PC-9 (cell line): ENCODE measurements around the gene MPND. TPM values are rescaled to one million over a fixed set of nuclear protein-coding genes. Genes with fewer than 3 reads are reported as not detected.
A peak's percentile ranks its signal among the peaks of the same experiment; 100 is the strongest.

ENCODE experiments used
- BruUV-seq: library from RNA; stranded (reverse); fragments of 400-500 nt; replicated peaks from 2 replicates; lab custom pipeline; 2021; lab: Mats Ljungman, UMichigan
- CTCF ChIA-PET: fragments of 300-600 bp; sonication (Branson Sonifier 250); formaldehyde crosslinking; loops from one replicate; lab custom pipeline; 2022; ENCODE audit warnings: antibody characterized with exemption; lab: Charles Lee
- POLR2A ChIA-PET: fragments of 300-600 bp; sonication (Branson Sonifier 250); formaldehyde crosslinking; loops from one replicate; lab custom pipeline; 2022; ENCODE audit warnings: antibody characterized with exemption; ENCODE audit not compliant: unreplicated experiment; lab: Charles Lee
- DNase-seq, 2 experiments: peaks; one replicate each; pipeline versions ENCODE4 v3.0.0 to v3.0.0-alpha.2; 2015 to 2022; ENCODE audit warnings: mixed read lengths in 1 of 2
- H2AFZ ChIP-seq: fragments of 200-600 bp; sonication (generic); 2 replicates; pipeline ENCODE4 v1.8.1; 2017; ENCODE audit warnings: antibody characterized with exemption
- H3F3A ChIP-seq: fragments of 200-600 bp; sonication (generic); 2 replicates; pipeline ENCODE4 v1.8.1; 2017; ENCODE audit warnings: antibody characterized with exemption, mild to moderate bottlenecking, low read depth; ENCODE audit not compliant: insufficient read depth
- H3K27ac ChIP-seq: fragments of 200-600 bp; sonication (generic); 2 replicates; pipeline ENCODE4 v1.6.1; 2016; ENCODE audit warnings: mixed run types
- H3K27me3 ChIP-seq: fragments of 200-600 bp; sonication (generic); 2 replicates; pipeline ENCODE4 v1.6.1; 2016; ENCODE audit warnings: low read depth, mixed run types; ENCODE audit not compliant: insufficient read depth
- H3K36me3 ChIP-seq: fragments of 200-600 bp; sonication (generic); 2 replicates; pipeline ENCODE4 v1.6.1; 2016; ENCODE audit warnings: low read depth, mixed run types
- H3K4me1 ChIP-seq: fragments of 200-600 bp; sonication (generic); replicated peaks from 2 replicates; pipeline ENCODE4 v1.6.1; 2016; ENCODE audit warnings: mixed run types; ENCODE audit not compliant: insufficient read depth
- H3K4me2 ChIP-seq: fragments of 200-600 bp; sonication (generic); 2 replicates; pipeline ENCODE4 v1.6.1; 2017; ENCODE audit warnings: mixed run types
- H3K4me3 ChIP-seq: fragments of 200-600 bp; sonication (generic); 2 replicates; pipeline ENCODE4 v1.6.1; 2016; ENCODE audit warnings: mixed run types
- H3K79me2 ChIP-seq: fragments of 200-600 bp; sonication (generic); 2 replicates; pipeline ENCODE4 v1.6.1; 2017; ENCODE audit warnings: low read depth, mixed run types
- H3K9me2 ChIP-seq: fragments of 200-600 bp; sonication (generic); 2 replicates; pipeline ENCODE4 v1.8.1; 2017; ENCODE audit warnings: mild to moderate bottlenecking; ENCODE audit not compliant: insufficient read depth
- H3K9me3 ChIP-seq: fragments of 200-600 bp; sonication (generic); 2 replicates; pipeline ENCODE4 v1.8.1; 2016; ENCODE audit warnings: low read depth; ENCODE audit not compliant: insufficient read depth
- H4K20me1 ChIP-seq: fragments of 200-600 bp; sonication (generic); 2 replicates; pipeline ENCODE4 v1.8.1; 2017; ENCODE audit not compliant: insufficient read depth
- CTCF ChIP-seq: fragments of 200-600 bp; sonication (generic); conservative IDR thresholded peaks from 2 replicates; pipeline ENCODE4 v1.6.1; 2017; ENCODE audit warnings: mixed run types, antibody characterized with exemption, mild to moderate bottlenecking, moderate library complexity
- EZH2 ChIP-seq: fragments of 200-600 bp; sonication (generic); IDR thresholded peaks from 2 replicates; pipeline ENCODE4 v1.8.0; 2017; ENCODE audit warnings: antibody characterized with exemption, low read depth
- intact Hi-C: fragments of 100-400 bp; cut with micrococcal nuclease; formaldehyde crosslinking; loops from one replicate; pipeline ENCODE4 v1.10.0; 2022; ENCODE audit not compliant: unreplicated experiment
- total RNA-seq: library from RNA; stranded (reverse); gene quantifications from 2 replicates; pipeline ENCODE4 v1.2.3, GENCODE V29; 2021

The MPND gene
- total RNA-seq, 1 experiment from 2014 or later: 12.6 TPM

- Histone ChIP-seq H3K79me2 (no peaks in the 10 kb centered on the region), H3K9me3 (no peaks in the 10 kb centered on the region), H3K27me3 (no peaks in the 10 kb centered on the region), H4K20me1 (no peaks in the 10 kb centered on the region), H3K4me1 (no peaks in the 10 kb centered on the region), H2AFZ (peak within 1 kb of the TSS; percentile 75), H3K4me2 (peak within 1 kb of the TSS; percentile 91), H3K4me3 (peak within 1 kb of the TSS; percentile 64), H3K9me2 (no peaks in the 10 kb centered on the region), H3K27ac (no peak within 1 kb of the TSS), H3F3A (no peaks in the 10 kb centered on the region), H3K36me3 (no peaks in the 10 kb centered on the region)
- no TSS peak for BruUV-seq
- CTCF ChIA-PET: interaction anchor here (0.6 to 1.2 kb wide), 2 partner anchors 10 to 14 kb away, joined by 3 to 10 read pairs; no protein-coding TSS in a partner anchor
- peak; percentile 68 to 70 for DNase-seq
- TF ChIP-seq EZH2 (no peak), CTCF (no peak)
- intact Hi-C loops: no loop called here
- POLR2A ChIA-PET: interaction anchor here (0.6 to 0.7 kb wide), 3 partner anchors 60 to 134 kb away, joined by 4 to 9 read pairs (median 7); no protein-coding TSS in a partner anchor
Measured at GRCh38 chr19:4338441-4339355, 4.7 kb upstream of the MPND start, which contains the start of gene STAP2. Gene STAP2, minus strand, starts transcription at chr19:4338827. Its CDS starts 74 bp downstream, at chr19:4338753.

GRCh38 chr19:4342314-4342614 is 1.1 kb upstream of the MPND start:
- peak overlapping the region; percentile 93 for H2AFZ ChIP-seq
- ChIA-PET CTCF (interaction anchor here (0.6 to 1.4 kb wide), 2 partner anchors 10 to 74 kb away, joined by 3 to 6 read pairs; no protein-coding TSS in a partner anchor), POLR2A (interaction anchor here (0.5 to 1.6 kb wide), 7 partner anchors 10 to 95 kb away, joined by 3 to 29 read pairs (median 7); partner anchors contain the start of gene YJU2)
- no peak for DNase-seq
- no peaks in the 10 kb centered on the region for H3K4me1 ChIP-seq
- H3K4me2 ChIP-seq: peak overlapping the region; percentile 84
- H3K79me2 ChIP-seq: no peaks in the 10 kb centered on the region
- H3K4me3 ChIP-seq: peak overlapping the region; percentile 59
- H3K9me3 ChIP-seq: no peaks in the 10 kb centered on the region
- H3F3A ChIP-seq: no peaks in the 10 kb centered on the region
- H3K9me2 ChIP-seq: no peaks in the 10 kb centered on the region
- no peaks in the 10 kb centered on the region for H3K27me3 ChIP-seq
- H4K20me1 ChIP-seq: no peaks in the 10 kb centered on the region
- TF ChIP-seq CTCF: no peak
- no peak for TF ChIP-seq EZH2
- TSS peak; percentile 97 for BruUV-seq
- intact Hi-C loops: loop anchor here (2.0 kb wide), 1 partner anchor 61 kb away; the partner anchor contains the start of gene CHAF1A
- no peak overlapping the region for H3K27ac ChIP-seq
- H3K36me3 ChIP-seq: no peaks in the 10 kb centered on the region

- peak overlapping the region; percentile 96 for H2AFZ ChIP-seq
- H3K27me3 ChIP-seq: no peaks in the 10 kb centered on the region
- no peaks in the 10 kb centered on the region for H3F3A ChIP-seq
- peak; percentile 90 to 98 for DNase-seq
- POLR2A ChIA-PET: interaction anchor here (0.5 to 1.6 kb wide), 11 partner anchors 10 to 580 kb away, joined by 3 to 29 read pairs (median 4); partner anchors contain the start of gene YJU2
- CTCF ChIA-PET: interaction anchor here (0.6 to 1.4 kb wide), 3 partner anchors 10 to 79 kb away, joined by 3 to 7 read pairs (median 6); no protein-coding TSS in a partner anchor
- peak overlapping the region; percentile 61 for H3K4me3 ChIP-seq
- H4K20me1 ChIP-seq: no peaks in the 10 kb centered on the region
- peak overlapping the region; percentile 84 for H3K4me2 ChIP-seq
- no peaks in the 10 kb centered on the region for H3K9me2 ChIP-seq
- no peaks in the 10 kb centered on the region for H3K79me2 ChIP-seq
- H3K36me3 ChIP-seq: no peaks in the 10 kb centered on the region
- H3K9me3 ChIP-seq: no peaks in the 10 kb centered on the region
- TF ChIP-seq CTCF (no peak), EZH2 (no peak)
- BruUV-seq: no TSS peak
- H3K27ac ChIP-seq: peak overlapping the region; percentile 56
- no peaks in the 10 kb centered on the region for H3K4me1 ChIP-seq
- intact Hi-C loops: loop anchor here (2.0 kb wide), 1 partner anchor 60 kb away; the partner anchor contains the start of gene CHAF1A
Measured at GRCh38 chr19:4342615-4343369, 570 bp upstream of the MPND start.
